NCI-H526 treated with DMSO at 0.1 percent for 48 hours (cell line): Measurements from ENCODE around the gene SMC4.
"Not testable (repeated sequence)": the region's sequence is repeated elsewhere in the genome, so short reads cannot be mapped to it uniquely, and the experiment has no call there.

Experiments used
- DNase-seq: peaks from one replicate; lab custom pipeline; 2025; lab: John Stamatoyannopoulos, UW

The SMC4 gene

DNA sequence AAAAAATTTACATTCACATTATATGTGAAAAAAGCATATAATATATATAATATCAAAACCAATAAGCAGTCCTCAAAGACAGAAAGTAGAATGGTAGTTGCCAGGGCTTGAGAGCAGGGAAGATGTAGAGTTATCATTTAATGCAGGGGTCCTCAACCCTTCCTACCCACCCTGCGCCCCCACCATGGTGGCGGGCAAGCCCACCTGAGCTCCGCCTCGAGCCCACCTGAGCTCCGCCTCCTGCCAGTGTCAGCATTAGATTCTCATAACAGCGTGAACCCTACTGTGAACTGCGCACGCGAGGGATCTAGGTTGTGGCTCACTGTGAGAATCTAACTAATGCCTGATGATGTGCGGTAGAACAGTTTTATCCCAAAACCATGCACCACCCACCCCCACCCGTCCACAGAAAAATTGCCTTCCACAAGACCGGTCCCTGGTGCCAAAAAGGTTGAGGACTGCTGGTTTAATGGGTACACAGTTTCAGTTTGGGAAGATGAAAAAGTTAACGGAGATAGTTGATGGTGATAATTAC, 47.1 kb downstream of the SMC4 start:
- DNase-seq, result no peak

GRCh38 chr3:160447544-160447943, 48.1 kb downstream of the SMC4 start:
- no peak for DNase-seq

DNA sequence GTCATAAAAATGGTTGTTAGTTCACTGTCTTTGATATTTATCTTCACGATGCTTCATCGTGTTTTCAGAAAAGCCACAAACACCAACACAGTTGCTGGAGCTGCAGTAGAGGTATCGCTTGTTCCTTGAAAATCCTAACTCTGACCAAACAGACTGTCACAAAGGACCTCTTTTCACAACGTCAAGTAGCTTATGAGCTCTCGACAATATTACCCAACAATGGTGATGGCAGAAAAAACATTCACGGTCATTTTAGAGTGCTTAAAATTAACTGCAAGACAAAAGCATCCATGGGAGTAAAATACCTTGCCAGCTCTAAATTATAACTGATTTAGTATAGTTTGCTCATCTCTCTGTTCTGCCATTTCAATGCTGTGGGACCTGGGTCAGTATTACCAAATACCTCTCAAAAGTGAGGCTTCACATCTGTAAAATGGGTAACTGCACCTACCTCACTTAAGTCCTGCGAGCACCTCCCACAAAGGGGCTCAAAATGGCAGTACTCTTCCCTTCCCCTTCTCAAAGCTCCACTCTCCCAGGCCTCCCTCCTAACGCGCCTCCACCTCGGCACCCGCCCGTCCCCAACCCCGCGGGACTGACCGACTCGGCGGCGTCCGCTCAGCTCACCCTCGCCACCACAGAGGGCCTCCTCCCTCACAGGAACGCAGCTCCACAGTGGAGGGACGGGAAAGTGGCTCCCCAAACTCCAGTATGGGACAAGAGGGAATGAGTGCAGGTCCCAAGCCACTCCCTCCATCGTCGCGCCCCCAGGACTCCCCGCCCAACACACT, 49.6 kb downstream of the SMC4 start:
- no peak for DNase-seq

DNA sequence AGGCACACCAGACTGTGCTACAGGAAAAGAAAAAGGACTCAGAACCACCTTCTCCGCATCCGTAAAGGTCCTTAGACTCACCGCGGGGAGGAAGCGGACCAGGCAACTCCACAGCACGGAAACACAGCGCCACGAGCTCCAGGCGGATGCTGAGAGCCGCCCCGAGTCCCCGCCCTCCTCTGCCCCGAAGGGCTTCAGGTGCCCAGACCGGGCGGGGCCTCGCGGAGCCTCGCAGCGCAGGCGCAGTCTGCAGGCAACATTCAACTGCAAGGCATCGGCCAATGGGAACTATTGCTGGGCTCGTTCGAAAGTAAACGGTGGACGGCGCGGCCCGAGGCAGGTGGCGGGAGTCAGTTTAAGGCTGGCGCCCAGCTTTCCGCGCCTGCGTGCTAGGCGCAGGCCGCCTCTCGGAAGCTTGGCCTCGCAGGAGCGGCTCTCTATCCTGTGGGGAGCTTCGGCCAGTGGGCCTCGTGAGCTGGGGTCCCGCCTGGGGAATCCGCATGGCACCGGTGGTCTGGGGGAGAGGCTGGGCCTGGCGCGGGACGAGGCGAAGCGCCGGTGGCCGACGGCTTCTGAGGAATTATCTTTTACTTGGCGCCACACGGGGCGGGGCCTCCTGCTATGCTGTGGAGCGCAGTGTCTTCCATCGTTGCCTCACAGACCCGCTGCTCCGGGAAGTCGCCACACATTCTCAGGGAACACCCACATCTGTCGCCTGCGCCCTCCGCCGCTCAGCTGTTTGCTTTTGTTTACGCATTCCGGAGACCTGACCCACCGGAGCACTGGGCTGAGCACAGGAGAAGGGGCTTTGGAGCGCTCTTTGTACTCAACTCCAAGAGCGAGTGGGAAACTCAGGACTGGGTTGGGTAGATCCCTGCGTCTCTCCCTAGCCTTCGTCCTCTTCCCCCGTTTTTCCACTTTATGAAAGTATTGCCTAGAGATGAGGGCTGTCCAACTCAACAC, 50.5 kb downstream of the SMC4 start, which contains the start of gene TRIM59:
TRIM59 (minus strand) TSS at position 151 of the 963 bp plus-strand sequence. CDS start 10,603 bp downstream, outside the sequence.
- peak; percentile 90 for DNase-seq

GRCh38 chr3:160450846-160451245, 51.4 kb downstream of the SMC4 start:
- no peak for DNase-seq

DNA sequence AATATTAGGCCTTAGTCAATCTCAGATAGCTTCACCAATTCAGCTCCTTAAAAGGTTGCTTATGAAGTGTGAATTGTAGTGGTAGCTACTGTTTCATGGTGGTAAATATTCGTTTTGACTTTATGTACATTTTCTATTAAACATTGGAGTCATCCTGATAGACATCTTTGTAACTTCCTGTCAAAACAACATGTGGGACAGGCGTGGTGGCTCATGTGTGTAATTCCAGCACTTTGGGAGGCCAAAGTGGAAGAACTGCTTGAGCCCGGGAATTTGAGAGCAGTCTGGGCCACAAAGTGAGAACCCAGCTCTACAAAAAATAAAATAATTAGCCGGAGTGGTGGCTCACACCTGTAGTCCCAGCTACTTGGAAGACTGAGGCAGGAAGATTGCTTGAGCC, 52.2 kb downstream of the SMC4 start:
- DNase-seq, result no peak

GRCh38 chr3:160452251-160452650, 52.8 kb downstream of the SMC4 start:
- not testable (repeated sequence) for DNase-seq

- DNase-seq, result no peak
These were observed 55.5 kb downstream of the SMC4 start for GRCh38 chr3:160454995-160455394.

GRCh38 chr3:160455846-160456245, 56.4 kb downstream of the SMC4 start:
- no peak for DNase-seq

GRCh38 chr3:160458151-160458550, 58.7 kb downstream of the SMC4 start:
- no peak for DNase-seq

- DNase-seq, result no peak
These were observed 60.1 kb downstream of the SMC4 start for GRCh38 chr3:160459450-160459970.

DNA sequence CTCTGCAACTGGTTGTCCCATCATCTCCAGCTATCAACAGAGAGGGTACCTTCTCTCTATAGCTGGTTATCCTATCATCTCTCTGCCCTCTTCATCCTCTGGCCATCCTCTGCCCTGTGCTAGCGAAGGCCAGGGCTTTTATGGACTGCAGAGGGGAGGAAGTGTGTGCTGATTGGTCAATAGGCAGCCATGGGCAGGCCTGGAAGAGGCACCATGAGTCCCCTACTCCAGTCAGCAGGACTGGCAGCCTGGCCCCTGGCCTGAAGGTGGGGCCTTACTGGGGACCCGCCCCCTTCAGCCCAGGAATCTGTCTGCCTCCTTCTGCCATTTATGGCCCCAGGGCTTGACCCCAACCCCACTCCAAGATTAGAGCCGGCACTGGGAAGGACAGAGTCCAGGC, 60.6 kb downstream of the SMC4 start:
- no peak for DNase-seq

GRCh38 chr3:160464321-160464720, 64.9 kb downstream of the SMC4 start:
- DNase-seq, result no peak

GRCh38 chr3:160464971-160465370, 65.5 kb downstream of the SMC4 start:
- DNase-seq, result no peak

- DNase-seq, result no peak
These were observed 70.7 kb downstream of the SMC4 start for GRCh38 chr3:160470181-160470580.

- DNase-seq, result no peak
These were observed 72.4 kb downstream of the SMC4 start for GRCh38 chr3:160471892-160472291.

- no peak for DNase-seq
These were observed 72.9 kb downstream of the SMC4 start for GRCh38 chr3:160472344-160472743.

DNA sequence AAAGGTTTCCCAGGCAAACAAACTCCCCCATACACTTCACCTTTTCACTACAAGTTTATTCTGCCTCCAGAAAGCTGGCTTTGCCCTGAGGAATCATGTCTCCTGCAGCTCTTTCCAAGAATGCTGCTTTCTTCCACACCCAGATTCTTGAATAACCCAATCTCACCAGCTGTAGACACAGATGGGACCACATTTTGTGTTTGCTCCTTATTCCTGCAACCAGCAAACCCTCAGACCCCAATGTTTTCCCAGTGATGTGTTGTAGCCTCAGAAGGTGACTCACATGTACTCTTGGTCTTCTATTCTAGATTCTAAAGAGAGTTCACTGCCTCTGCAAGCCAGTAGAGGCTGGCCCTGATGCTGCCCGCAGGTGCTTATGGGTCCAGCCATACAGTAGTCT, 73.8 kb downstream of the SMC4 start:
- DNase-seq, result no peak

DNA sequence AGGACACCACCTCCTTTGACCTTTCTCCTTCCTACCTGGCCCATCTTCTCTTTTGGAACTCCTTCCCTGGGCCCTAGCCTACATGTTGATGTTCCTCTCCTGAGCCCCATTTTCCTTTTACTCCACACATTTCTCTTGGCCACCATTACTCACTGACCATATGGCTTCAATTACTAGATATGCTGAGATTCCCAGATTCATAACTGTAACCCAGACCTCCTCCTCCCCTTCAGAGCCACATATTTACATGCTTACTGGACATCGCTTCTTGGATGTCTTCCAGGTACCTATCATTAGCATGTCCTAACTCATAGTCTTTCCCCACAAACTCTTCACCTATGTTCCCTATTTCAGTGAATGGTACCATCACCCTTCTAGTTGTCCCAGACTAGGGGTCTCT, 74.5 kb downstream of the SMC4 start:
- DNase-seq, result no peak

- no peak for DNase-seq
These were observed 75.0 kb downstream of the SMC4 start for GRCh38 chr3:160474416-160474838.

DNA sequence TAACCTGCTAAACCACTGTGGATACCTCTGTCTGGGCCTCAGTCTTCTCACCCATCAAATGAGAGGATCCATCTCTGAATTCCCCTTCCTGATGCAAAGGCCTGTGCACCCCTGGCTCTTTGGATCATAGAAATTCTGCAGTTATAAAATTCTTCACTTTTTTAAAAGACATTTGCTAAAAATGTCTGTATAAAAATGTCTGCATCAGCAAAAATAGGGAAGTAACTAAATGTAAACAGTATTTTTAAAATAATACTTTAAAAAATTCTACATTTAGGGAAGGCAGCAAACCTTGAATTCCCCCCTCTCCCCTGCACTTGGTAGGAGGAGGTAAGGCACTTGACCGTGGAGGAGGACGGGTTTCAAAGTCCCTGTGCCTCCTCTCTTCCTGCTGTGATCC, 75.7 kb downstream of the SMC4 start:
- DNase-seq, result no peak

GRCh38 chr3:160475884-160476283, 76.4 kb downstream of the SMC4 start:
- no peak for DNase-seq
